ENCODE data around the gene CLECL1.

Gene CLECL1

GRCh38 chr12:9698681-9699080 is 34.2 kb downstream of the CLECL1 start:
- TF ChIP-seq REST (IDR thresholded peaks at IDR 0.05; ENCODE audit: insufficient read depth in 1 of 2, low read depth in 2 of 2, low read length in 2 of 2): no peak
- no peak for TF ChIP-seq TAF1 (IDR thresholded peaks at IDR 0.05; ENCODE audit: borderline replicate concordance, insufficient read depth, low read length)
- no peak for TF ChIP-seq FOXP2 (optimal IDR thresholded peaks at IDR 0.05; ENCODE audit: borderline replicate concordance, extremely low read depth, extremely low read length, insufficient read depth)
- TF ChIP-seq SIN3A (IDR thresholded peaks at IDR 0.05; ENCODE audit: borderline replicate concordance, insufficient read depth, low read length): no peak
- no peak for TF ChIP-seq POLR2AphosphoS5 (IDR thresholded peaks at IDR 0.05; ENCODE audit: low read depth, low read length)

DNA sequence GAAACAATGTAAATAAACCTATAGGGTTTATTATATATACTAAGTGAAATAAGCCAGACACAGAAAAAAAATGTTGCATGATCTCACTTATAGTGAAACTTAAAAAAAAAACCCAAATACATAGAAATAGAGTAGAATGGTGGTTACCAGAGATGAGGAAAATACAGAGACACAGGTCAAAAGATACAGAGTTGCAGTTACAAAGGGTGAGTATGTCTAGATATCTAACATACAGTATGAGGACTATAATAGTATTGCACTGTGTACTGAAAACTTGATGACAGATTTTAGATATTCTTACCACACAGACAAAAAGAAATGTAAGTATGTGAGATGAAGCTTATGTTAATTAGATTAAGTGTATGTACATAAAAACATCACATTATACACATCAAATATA is 35.3 kb downstream of the CLECL1 start:
- TF ChIP-seq FOXP2 (optimal IDR thresholded peaks at IDR 0.05; ENCODE audit: borderline replicate concordance, extremely low read depth, extremely low read length, insufficient read depth): no peak
- no peak for TF ChIP-seq POLR2AphosphoS5 (IDR thresholded peaks at IDR 0.05; ENCODE audit: low read depth, low read length)
- no peak for TF ChIP-seq SIN3A (IDR thresholded peaks at IDR 0.05; ENCODE audit: borderline replicate concordance, insufficient read depth, low read length)
- no peak for TF ChIP-seq REST (IDR thresholded peaks at IDR 0.05; ENCODE audit: insufficient read depth in 1 of 2, low read depth in 2 of 2, low read length in 2 of 2)
- no peak for TF ChIP-seq TAF1 (IDR thresholded peaks at IDR 0.05; ENCODE audit: borderline replicate concordance, insufficient read depth, low read length)

DNA sequence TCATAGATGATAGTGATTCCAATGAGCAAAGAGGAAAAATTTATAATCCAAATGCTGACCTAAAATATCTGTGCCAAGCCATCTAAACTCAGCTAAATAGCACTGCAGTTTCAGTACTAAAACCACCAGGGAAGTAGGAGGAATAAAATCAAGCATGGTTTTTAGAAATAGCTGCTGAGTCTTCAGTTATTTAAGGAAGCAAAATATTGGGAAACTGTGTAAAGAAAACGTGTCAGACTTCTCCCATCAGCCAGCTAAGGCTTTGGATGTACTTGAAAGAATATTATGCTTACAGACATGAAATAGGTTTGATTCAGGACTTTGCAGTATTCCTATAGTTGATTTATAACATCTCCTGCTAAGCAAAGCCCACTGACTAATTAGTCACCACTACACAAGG is 38.7 kb downstream of the CLECL1 start:
- TF ChIP-seq TAF1 (IDR thresholded peaks at IDR 0.05; ENCODE audit: borderline replicate concordance, insufficient read depth, low read length) (no peak), FOXP2 (optimal IDR thresholded peaks at IDR 0.05; ENCODE audit: borderline replicate concordance, extremely low read depth, extremely low read length, insufficient read depth) (no peak), POLR2AphosphoS5 (IDR thresholded peaks at IDR 0.05; ENCODE audit: low read depth, low read length) (no peak), REST (IDR thresholded peaks at IDR 0.05; ENCODE audit: insufficient read depth in 1 of 2, low read depth in 2 of 2, low read length in 2 of 2) (no peak), SIN3A (IDR thresholded peaks at IDR 0.05; ENCODE audit: borderline replicate concordance, insufficient read depth, low read length) (no peak)

DNA sequence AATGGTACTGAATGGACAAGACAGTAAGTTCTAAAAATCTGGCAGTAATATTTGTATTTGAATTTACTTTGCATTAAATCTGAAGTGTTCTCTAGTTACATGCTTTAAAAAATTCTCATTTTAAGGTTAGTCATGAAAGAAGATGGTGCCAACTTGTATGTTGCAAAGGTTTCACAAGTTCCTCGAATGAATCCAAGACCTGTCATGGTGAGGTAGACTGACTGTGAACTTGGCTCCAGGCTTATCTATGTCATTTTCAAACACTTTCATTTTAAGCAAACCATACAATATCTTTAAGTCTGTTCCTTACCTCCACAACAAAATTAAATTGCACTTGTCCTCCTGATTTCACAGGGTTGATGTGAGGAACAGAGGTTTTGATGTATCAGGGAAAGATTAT is 40.0 kb downstream of the CLECL1 start:
- TF ChIP-seq POLR2AphosphoS5 (IDR thresholded peaks at IDR 0.05; ENCODE audit: low read depth, low read length) (no peak), REST (IDR thresholded peaks at IDR 0.05; ENCODE audit: insufficient read depth in 1 of 2, low read depth in 2 of 2, low read length in 2 of 2) (no peak), TAF1 (IDR thresholded peaks at IDR 0.05; ENCODE audit: borderline replicate concordance, insufficient read depth, low read length) (no peak), SIN3A (IDR thresholded peaks at IDR 0.05; ENCODE audit: borderline replicate concordance, insufficient read depth, low read length) (no peak), FOXP2 (optimal IDR thresholded peaks at IDR 0.05; ENCODE audit: borderline replicate concordance, extremely low read depth, extremely low read length, insufficient read depth) (no peak)

DNA sequence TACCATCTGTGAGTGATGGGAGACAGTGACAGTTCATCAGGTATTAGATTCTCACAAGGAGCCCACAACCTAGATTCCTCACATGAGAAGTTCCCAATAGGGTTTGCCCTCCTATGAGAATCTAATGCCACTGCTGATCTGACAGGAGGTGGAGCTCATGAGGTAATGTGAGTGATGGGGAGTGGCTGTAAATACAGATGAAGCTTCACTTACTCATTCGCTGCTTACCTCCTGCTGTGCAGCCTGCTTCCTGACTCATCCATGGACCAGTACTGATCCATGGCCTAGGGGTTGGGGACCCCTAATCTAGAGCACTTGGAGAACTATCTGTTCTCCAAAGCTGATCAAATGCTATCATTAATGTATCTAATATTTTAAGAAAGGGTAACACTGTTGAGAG is 45.7 kb downstream of the CLECL1 start:
- no peak for TF ChIP-seq REST (IDR thresholded peaks at IDR 0.05; ENCODE audit: insufficient read depth in 1 of 2, low read depth in 2 of 2, low read length in 2 of 2)
- no peak for TF ChIP-seq TAF1 (IDR thresholded peaks at IDR 0.05; ENCODE audit: borderline replicate concordance, insufficient read depth, low read length)
- TF ChIP-seq POLR2AphosphoS5 (IDR thresholded peaks at IDR 0.05; ENCODE audit: low read depth, low read length): no peak
- TF ChIP-seq SIN3A (IDR thresholded peaks at IDR 0.05; ENCODE audit: borderline replicate concordance, insufficient read depth, low read length): no peak
- no peak for TF ChIP-seq FOXP2 (optimal IDR thresholded peaks at IDR 0.05; ENCODE audit: borderline replicate concordance, extremely low read depth, extremely low read length, insufficient read depth)
